DMS 273 (cell line): ENCODE results near the gene SUMO3.

Experiments used
- DNase-seq: peaks from one replicate; lab custom pipeline; 2025; ENCODE audit not compliant: unreplicated experiment; lab: John Stamatoyannopoulos, UW

The SUMO3 gene

GRCh38 chr21:44831227-44831860 is 13.5 kb upstream of the SUMO3 start:
- DNase-seq, result no peak

- DNase-seq, result no peak
Measured at GRCh38 chr21:44829507-44830092, 11.7 kb upstream of the SUMO3 start.

- DNase-seq, result no peak
Measured at GRCh38 chr21:44828362-44829056, 10.6 kb upstream of the SUMO3 start.

- DNase-seq, result no peak
Measured at GRCh38 chr21:44823179-44823660, 5.4 kb upstream of the SUMO3 start.

- no peak for DNase-seq
Measured at GRCh38 chr21:44822484-44823178, 4.8 kb upstream of the SUMO3 start.

- no peak for DNase-seq
Measured at GRCh38 chr21:44820851-44821250, 3.0 kb upstream of the SUMO3 start.

- DNase-seq, result no peak
Measured at GRCh38 chr21:44819283-44820243, 1.7 kb upstream of the SUMO3 start.

GRCh38 chr21:44818640-44819011 is 764 bp upstream of the SUMO3 start:
- no peak for DNase-seq

GRCh38 chr21:44817506-44817880 is 369 bp downstream of the SUMO3 start:
- DNase-seq, result peak; percentile 94

- no peak for DNase-seq
Measured at GRCh38 chr21:44816761-44817505, 929 bp downstream of the SUMO3 start.

- peak; percentile 21 for DNase-seq
Measured at GRCh38 chr21:44815852-44816628, 1.8 kb downstream of the SUMO3 start.

- DNase-seq, result no peak
Measured at GRCh38 chr21:44815225-44815624, 2.6 kb downstream of the SUMO3 start.

- no peak for DNase-seq
Measured at GRCh38 chr21:44814498-44815023, 3.3 kb downstream of the SUMO3 start.

GRCh38 chr21:44813727-44814126 is 4.1 kb downstream of the SUMO3 start:
- no peak for DNase-seq

- DNase-seq, result no peak
Measured at GRCh38 chr21:44813149-44813548, 4.7 kb downstream of the SUMO3 start.

GRCh38 chr21:44812640-44813039 is 5.2 kb downstream of the SUMO3 start:
- no peak for DNase-seq

- no peak for DNase-seq
Measured at GRCh38 chr21:44810779-44811178, 7.1 kb downstream of the SUMO3 start.

- no peak for DNase-seq
Measured at GRCh38 chr21:44805859-44806258, 12.0 kb downstream of the SUMO3 start.

- peak; percentile 34 for DNase-seq
Measured at GRCh38 chr21:44805226-44805625, 12.6 kb downstream of the SUMO3 start.
